ENCODE results near the gene DKKL1. TPM values are rescaled to one million over a fixed set of nuclear protein-coding genes. Genes with fewer than 3 reads are reported as not detected.

Gene DKKL1
- polyA plus RNA-seq, 1 donor from 2014 or later = 2.8 TPM

DNA sequence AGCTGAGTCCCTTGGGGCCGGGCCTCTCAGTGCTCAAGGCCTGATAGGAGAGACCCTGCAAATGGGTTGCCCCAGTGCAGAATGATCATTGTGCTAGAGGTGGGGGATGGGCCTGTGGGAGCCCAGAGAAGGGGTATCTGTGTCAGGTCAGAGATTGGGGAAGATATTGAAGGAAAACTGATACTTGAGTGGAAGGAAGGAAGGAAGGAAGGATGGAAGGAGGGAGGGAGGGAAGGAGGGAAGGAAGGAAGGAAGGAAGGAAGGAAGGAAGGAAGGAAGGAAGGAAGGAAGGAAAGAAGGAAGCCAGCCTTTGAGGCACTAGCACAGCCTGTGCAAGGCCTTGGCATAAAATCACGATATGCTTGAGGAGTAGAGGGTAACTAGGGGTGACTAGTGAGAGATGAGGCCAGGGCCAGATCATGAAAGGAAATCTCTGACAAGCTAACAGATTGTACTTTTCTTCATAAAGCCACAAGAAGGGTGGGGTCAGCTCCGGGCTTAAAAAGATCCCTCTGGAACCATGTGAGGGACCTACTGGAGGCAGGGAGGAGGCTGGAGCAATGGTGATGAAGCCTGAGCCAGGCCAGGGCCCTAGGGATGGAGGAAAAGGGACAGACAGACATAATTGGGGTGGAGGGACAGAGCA lies 48.1 kb downstream of the DKKL1 start:
- Histone ChIP-seq H2AFZ (ENCODE audit: low read depth, low read length) (no peak overlapping the region), H3K9me2 (ENCODE audit: insufficient read depth, low read length) (no peaks in the 10 kb centered on the region), H3K36me3 (ENCODE audit: insufficient read depth, low read length) (no peaks in the 10 kb centered on the region), H3K4me2 (ENCODE audit: low read length) (no peak overlapping the region), H3K79me2 (replicated peaks; ENCODE audit: insufficient read depth, low read length) (no peaks in the 10 kb centered on the region), H3K4me3 (ENCODE audit: low read length) (no peak overlapping the region), H3K27me3 (ENCODE audit: insufficient read depth, low read depth, low read length) (no peaks in the 10 kb centered on the region), H4K20me1 (ENCODE audit: insufficient read depth) (no peaks in the 10 kb centered on the region), H3K27ac (ENCODE audit: low read length) (no peak overlapping the region), H3K9me3 (ENCODE audit: low read length) (no peaks in the 10 kb centered on the region), H3F3A (ENCODE audit: insufficient read depth, low read length, poor library complexity, severe bottlenecking) (no peaks in the 10 kb centered on the region), H3K9ac (ENCODE audit: low read length) (no peak overlapping the region)
- TF ChIP-seq POLR2AphosphoS5 (IDR thresholded peaks at IDR 0.05) = no peak
- TF ChIP-seq TAF1 (IDR thresholded peaks at IDR 0.05; ENCODE audit: low read depth) = no peak
- no peak for TF ChIP-seq EZH2 (IDR thresholded peaks at IDR 0.05; ENCODE audit: borderline replicate concordance, insufficient read depth, low read length, poor library complexity, severe bottlenecking)
- TF ChIP-seq MXI1 (conservative IDR thresholded peaks at IDR 0.05; ENCODE audit: poor library complexity, severe bottlenecking) = no peak
- no peak for TF ChIP-seq CTCF (IDR thresholded peaks at IDR 0.05; ENCODE audit: poor library complexity, severe bottlenecking)
- TF ChIP-seq RAD21 (conservative IDR thresholded peaks at IDR 0.05) = no peak
- TF ChIP-seq, protein P1, sequence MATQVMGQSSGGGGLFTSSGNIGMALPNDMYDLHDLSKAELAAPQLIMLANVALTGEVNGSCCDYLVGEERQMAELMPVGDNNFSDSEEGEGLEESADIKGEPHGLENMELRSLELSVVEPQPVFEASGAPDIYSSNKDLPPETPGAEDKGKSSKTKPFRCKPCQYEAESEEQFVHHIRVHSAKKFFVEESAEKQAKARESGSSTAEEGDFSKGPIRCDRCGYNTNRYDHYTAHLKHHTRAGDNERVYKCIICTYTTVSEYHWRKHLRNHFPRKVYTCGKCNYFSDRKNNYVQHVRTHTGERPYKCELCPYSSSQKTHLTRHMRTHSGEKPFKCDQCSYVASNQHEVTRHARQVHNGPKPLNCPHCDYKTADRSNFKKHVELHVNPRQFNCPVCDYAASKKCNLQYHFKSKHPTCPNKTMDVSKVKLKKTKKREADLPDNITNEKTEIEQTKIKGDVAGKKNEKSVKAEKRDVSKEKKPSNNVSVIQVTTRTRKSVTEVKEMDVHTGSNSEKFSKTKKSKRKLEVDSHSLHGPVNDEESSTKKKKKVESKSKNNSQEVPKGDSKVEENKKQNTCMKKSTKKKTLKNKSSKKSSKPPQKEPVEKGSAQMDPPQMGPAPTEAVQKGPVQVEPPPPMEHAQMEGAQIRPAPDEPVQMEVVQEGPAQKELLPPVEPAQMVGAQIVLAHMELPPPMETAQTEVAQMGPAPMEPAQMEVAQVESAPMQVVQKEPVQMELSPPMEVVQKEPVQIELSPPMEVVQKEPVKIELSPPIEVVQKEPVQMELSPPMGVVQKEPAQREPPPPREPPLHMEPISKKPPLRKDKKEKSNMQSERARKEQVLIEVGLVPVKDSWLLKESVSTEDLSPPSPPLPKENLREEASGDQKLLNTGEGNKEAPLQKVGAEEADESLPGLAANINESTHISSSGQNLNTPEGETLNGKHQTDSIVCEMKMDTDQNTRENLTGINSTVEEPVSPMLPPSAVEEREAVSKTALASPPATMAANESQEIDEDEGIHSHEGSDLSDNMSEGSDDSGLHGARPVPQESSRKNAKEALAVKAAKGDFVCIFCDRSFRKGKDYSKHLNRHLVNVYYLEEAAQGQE (IDR thresholded peaks at IDR 0.05; ENCODE audit: borderline replicate concordance) = no peak
- no peak for TF ChIP-seq EP300 (conservative IDR thresholded peaks at IDR 0.05; ENCODE audit: poor library complexity, severe bottlenecking)
- no peak for TF ChIP-seq SMC3 (conservative IDR thresholded peaks at IDR 0.05; ENCODE audit: poor library complexity)

- no peak overlapping the region for H3K27ac ChIP-seq (ENCODE audit: low read length)
- TF ChIP-seq, protein P1 (IDR thresholded peaks at IDR 0.05; ENCODE audit: borderline replicate concordance) = no peak
- no peaks in the 10 kb centered on the region for H3K9me3 ChIP-seq (ENCODE audit: low read length)
- no peaks in the 10 kb centered on the region for H3K79me2 ChIP-seq (replicated peaks; ENCODE audit: insufficient read depth, low read length)
- H2AFZ ChIP-seq (ENCODE audit: low read depth, low read length) = no peak overlapping the region
- no peaks in the 10 kb centered on the region for H3K36me3 ChIP-seq (ENCODE audit: insufficient read depth, low read length)
- H3K9me2 ChIP-seq (ENCODE audit: insufficient read depth, low read length) = no peaks in the 10 kb centered on the region
- no peak overlapping the region for H3K4me3 ChIP-seq (ENCODE audit: low read length)
- no peak overlapping the region for H3K4me2 ChIP-seq (ENCODE audit: low read length)
- no peaks in the 10 kb centered on the region for H3F3A ChIP-seq (ENCODE audit: insufficient read depth, low read length, poor library complexity, severe bottlenecking)
- no peaks in the 10 kb centered on the region for H4K20me1 ChIP-seq (ENCODE audit: insufficient read depth)
- H3K9ac ChIP-seq (ENCODE audit: low read length) = no peak overlapping the region
- no peaks in the 10 kb centered on the region for H3K27me3 ChIP-seq (ENCODE audit: insufficient read depth, low read depth, low read length)
Observed at GRCh38 chr19:49413348-49413747, 49.7 kb downstream of the DKKL1 start.
